ENCODE data around the gene TLK1.

Gene TLK1

GRCh38 chr2:170996316-170996715 is 164.4 kb downstream of the TLK1 start:
- DNase-seq: no peak

- no peak for DNase-seq
Measured at GRCh38 chr2:170991398-170992182, 169.1 kb downstream of the TLK1 start.

GRCh38 chr2:170986566-170987258 is 174.0 kb downstream of the TLK1 start:
- no peak for DNase-seq

- DNase-seq: no peak
Measured at GRCh38 chr2:170985407-170985806, 175.3 kb downstream of the TLK1 start.

GRCh38 chr2:170984079-170984478 is 176.6 kb downstream of the TLK1 start:
- no peak for DNase-seq

- no peak for DNase-seq
Measured at GRCh38 chr2:170975943-170976270, 184.8 kb downstream of the TLK1 start.

- DNase-seq: peak; percentile 36
Measured at GRCh38 chr2:170975127-170975942, 185.4 kb downstream of the TLK1 start.

- DNase-seq: no peak
Measured at GRCh38 chr2:170974304-170974993, 186.2 kb downstream of the TLK1 start.

- peak; percentile 90 for DNase-seq
Measured at GRCh38 chr2:170973492-170974303, 187.0 kb downstream of the TLK1 start.

GRCh38 chr2:170973225-170973491 is 187.5 kb downstream of the TLK1 start:
- DNase-seq: no peak

GRCh38 chr2:170972296-170973224 is 188.1 kb downstream of the TLK1 start:
- DNase-seq: peak; percentile 52

- DNase-seq: no peak
Measured at GRCh38 chr2:170971071-170971470, 189.6 kb downstream of the TLK1 start.

GRCh38 chr2:170969872-170970496 is 190.7 kb downstream of the TLK1 start:
- peak; percentile 55 for DNase-seq

GRCh38 chr2:170969030-170969429 is 191.7 kb downstream of the TLK1 start:
- no peak for DNase-seq

GRCh38 chr2:170968205-170969003 is 192.3 kb downstream of the TLK1 start:
- DNase-seq: no peak

- DNase-seq: no peak
Measured at GRCh38 chr2:170967553-170967952, 193.1 kb downstream of the TLK1 start.

- peak; percentile 20 for DNase-seq
Measured at GRCh38 chr2:170966648-170967396, 193.9 kb downstream of the TLK1 start.

- no peak for DNase-seq
Measured at GRCh38 chr2:170965446-170966225, 195.1 kb downstream of the TLK1 start.
